GM23248 (cell line): ENCODE data around the gene LOXL1.

Experiments used
- EZH2 ChIP-seq: fragments of 200-600 bp; sonication (generic); IDR thresholded peaks from 2 replicates; pipeline ENCODE4 v1.6.1; 2018; ENCODE audit warnings: antibody characterized with exemption, mild to moderate bottlenecking; ENCODE audit not compliant: insufficient read depth, poor library complexity, severe bottlenecking
- EZH2phosphoT487 ChIP-seq: fragments of 200-600 bp; sonication (generic); IDR thresholded peaks from 2 replicates; pipeline ENCODE4 v1.6.1; 2018; ENCODE audit warnings: antibody characterized with exemption, moderate library complexity, mild to moderate bottlenecking, low read depth; ENCODE audit not compliant: insufficient read depth

GRCh38 chr15:73950831-73951561 is 24.7 kb downstream of the LOXL1 start:
- TF ChIP-seq EZH2phosphoT487 (no peak), EZH2 (no peak)
